Epithelial cell of proximal tubule (primary cell): ENCODE results near the gene ACAA2. TPM values are rescaled to one million over a fixed set of nuclear protein-coding genes. Genes with fewer than 3 reads are reported as not detected.

Source experiments
- DNase-seq: peaks from one replicate; pipeline ENCODE4 v3.0.0-alpha.2; 2011; ENCODE audit warnings: low read depth
- H3K4me3 ChIP-seq: 2 replicates; pipeline ENCODE4 v1.5.1; 2011; ENCODE audit warnings: low read depth, mild to moderate bottlenecking, low read length
- CTCF ChIP-seq: conservative IDR thresholded peaks from 2 replicates; pipeline ENCODE4 v1.5.1; 2012; ENCODE audit warnings: low read depth, mild to moderate bottlenecking, low read length
- total RNA-seq: library from RNA; depleted of rRNA; stranded (reverse); fragments of >200 nt; gene quantifications from 2 replicates; pipeline ENCODE4 v1.2.3, GENCODE V29; 2015

Gene ACAA2
- total RNA-seq, 1 donor from 2014 or later, result 92.3 TPM

- no peak overlapping the region for H3K4me3 ChIP-seq
- DNase-seq, result no peak
- no peak for TF ChIP-seq CTCF
Measured at GRCh38 chr18:49766646-49767045, 46.7 kb downstream of the ACAA2 start.

- no peak for DNase-seq
- TF ChIP-seq CTCF, result no peak
- no peak overlapping the region for H3K4me3 ChIP-seq
Measured at GRCh38 chr18:49764032-49764431, 49.3 kb downstream of the ACAA2 start.

GRCh38 chr18:49763590-49763989 lies 49.7 kb downstream of the ACAA2 start:
- DNase-seq, result no peak
- no peak overlapping the region for H3K4me3 ChIP-seq
- TF ChIP-seq CTCF, result no peak

- no peak for DNase-seq
- H3K4me3 ChIP-seq, result no peak overlapping the region
- TF ChIP-seq CTCF, result no peak
Measured at GRCh38 chr18:49762191-49763077, 50.9 kb downstream of the ACAA2 start.

- no peak for TF ChIP-seq CTCF
- DNase-seq, result no peak
- H3K4me3 ChIP-seq, result no peak overlapping the region
Measured at GRCh38 chr18:49761771-49762170, 51.6 kb downstream of the ACAA2 start.

GRCh38 chr18:49758263-49758610 lies 55.1 kb downstream of the ACAA2 start:
- no peak for DNase-seq
- H3K4me3 ChIP-seq, result no peak overlapping the region
- no peak for TF ChIP-seq CTCF

GRCh38 chr18:49757513-49758262 lies 55.6 kb downstream of the ACAA2 start:
- DNase-seq, result no peak
- TF ChIP-seq CTCF, result no peak
- H3K4me3 ChIP-seq, result no peak overlapping the region
